CD4-positive, alpha-beta T cell treated with Interleukin-15 for 4 hours (primary cell): Measurements from ENCODE around the gene ATXN7L1.
"Not testable (repeated sequence)": the region's sequence is repeated elsewhere in the genome, so short reads cannot be mapped to it uniquely, and the experiment has no call there.

Source experiments
- DNase-seq: peaks from one replicate; pipeline ENCODE4 v3.0.0-alpha.2; 2020; ENCODE audit warnings: low spot score

ATXN7L1 gene

DNA sequence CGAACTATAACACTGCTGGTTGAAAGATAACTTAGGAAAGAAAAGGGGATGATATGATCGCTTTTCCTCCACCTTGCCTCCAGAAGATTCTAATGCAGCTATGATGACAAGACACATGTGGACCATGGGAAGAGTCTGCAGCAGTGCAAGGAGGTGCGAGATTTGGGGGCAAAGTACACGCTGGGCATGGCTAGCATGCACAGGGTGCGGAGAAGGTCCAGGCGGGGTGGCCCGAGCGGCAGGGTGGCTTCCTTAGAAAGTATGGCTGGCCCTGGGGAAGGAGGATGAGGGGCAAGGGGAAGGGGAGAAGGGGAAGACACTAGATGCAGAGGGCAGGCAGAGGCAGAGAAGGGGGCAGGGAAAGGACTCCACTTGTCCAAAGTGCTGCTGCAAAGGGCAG, 15.6 kb downstream of the ATXN7L1 start:
- no peak for DNase-seq

DNA sequence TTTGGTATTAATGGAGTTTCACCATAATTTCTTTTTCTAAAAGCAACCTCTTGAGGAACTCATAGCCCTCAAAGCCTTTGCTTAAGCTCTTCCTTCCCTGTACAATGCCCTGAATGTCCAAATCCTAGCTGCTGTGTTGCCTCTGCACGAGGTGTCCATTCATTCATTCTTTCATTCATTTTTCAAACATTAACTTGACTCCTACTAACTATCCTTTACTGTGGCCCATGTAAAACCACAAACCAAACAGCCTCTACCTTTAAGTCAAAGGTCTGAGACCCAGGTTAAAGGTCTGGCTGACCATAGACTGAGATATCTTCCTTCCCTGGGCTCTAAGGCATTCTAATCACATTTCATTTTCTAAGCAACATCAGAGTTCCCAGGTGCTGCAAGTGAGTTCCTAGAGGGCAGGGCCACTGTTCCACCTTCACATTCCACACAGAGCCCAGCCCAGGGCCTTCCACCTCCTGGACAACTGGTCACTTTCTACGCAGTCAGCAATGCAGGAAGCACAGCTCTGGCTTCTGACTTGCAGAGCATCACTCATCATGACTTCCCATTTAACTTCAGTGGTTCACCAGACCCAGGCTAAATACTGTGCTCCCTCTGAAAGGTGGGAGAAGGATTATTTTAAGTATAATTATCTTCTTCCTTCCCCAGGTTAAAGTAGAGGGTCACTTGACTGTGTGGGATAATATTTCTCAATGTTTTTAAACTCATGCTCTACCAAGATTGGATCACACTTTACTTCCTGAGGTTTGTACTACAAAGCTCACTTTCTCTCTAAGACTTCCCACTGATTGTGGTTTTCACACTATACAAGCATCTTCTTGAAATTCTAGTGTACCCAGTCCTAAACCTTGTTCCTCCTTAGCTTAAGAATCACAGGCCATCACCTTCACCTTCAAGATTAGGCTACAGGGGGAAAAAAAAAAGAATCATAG, 19.1 kb downstream of the ATXN7L1 start:
- DNase-seq = peak; percentile 13

DNA sequence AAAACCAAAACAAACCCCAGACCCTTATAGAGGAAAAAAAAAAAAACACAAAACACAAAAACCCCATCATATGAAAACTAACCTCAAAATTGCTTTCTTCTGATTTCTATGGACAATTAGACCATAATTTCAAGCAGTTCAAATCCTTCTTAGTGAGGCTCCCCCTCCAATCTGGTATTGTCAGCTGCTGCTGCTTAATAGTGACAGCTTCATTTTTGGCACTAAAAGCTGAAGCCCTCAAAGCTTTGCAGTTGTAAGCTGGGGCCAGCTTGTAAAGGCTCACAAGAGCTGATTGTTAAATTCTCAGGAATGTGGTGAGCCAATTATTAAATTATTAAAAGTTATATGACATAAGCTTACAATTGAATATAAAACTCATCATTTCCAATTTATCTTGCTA, 21.9 kb downstream of the ATXN7L1 start:
- no peak for DNase-seq

DNA sequence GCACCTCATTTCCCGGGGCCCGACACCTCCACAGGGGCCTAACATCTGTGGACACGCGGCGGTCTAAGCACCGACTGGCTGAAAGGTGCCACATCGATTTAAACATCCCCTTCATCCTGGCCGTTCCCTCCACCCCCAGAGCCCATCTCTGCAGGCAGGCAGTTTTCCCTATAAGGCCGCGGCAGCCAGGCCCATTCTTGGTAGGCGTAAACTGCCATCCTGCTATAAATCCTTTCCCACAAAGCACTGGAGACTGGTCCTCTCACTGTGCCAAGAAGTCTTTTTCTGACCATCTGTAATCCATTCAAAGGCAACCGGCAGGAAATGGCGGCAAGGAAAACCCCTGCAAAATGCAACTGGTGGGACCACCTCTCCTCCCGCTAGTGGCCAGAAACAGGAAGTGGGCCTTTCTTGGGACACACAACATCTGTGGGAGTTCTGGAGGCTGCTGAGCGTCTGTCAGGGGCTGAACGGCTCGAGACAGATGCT, 22.4 kb downstream of the ATXN7L1 start:
- DNase-seq = no peak

DNA sequence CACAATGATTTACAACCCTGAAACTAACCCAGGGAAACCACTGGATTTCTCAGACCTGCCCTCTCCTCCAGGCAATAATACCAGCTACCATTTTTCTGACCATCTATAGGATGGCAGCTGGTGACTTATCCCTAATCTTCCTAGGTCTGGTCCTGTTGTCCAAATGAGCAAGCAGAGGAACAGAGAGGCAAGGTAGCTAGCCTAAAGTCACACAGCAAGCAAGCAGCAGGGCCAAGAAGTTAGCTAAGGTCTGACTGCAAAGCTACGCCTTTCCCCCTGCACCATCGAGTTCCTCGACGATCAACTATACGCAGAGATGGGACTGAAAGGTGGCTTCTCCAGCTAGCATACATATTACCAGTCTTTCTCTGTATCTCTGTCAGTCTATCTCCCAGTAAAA, 25.3 kb downstream of the ATXN7L1 start:
- DNase-seq = no peak

DNA sequence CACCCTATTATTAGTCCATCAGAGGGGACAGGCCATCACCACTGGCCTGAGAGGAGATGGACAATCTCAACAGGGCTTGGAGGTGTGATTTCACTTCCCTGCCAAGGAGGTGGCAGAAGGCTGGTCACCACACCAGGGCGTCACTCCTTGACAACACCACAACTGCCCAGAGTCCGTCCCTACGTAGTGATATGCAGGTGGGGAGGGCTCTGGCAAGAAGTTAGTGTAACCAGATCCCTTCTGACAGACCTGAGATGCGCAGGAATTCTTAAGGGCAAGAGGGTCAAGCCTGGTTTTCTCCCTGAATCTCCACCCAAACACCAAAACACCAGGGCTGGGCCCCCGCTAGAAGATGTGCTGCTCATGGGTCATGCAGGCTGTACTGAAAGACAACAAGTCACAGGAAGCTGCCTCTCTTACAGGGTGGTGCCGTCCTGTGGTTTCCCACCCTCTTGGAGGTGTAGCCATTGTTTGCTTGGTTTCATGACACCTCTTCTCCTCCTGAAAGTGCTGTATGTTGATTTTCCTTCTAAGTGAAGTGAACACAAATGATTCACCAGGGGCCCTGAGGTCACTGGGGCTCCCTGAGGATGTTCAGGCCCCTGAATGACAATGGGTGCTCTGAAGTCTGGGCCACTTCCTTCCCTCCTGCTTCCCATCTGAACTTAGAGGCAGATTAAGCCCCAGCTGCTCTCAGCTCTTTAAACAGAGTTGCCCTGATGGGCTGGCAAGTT, 27.1 kb downstream of the ATXN7L1 start:
- peak; percentile 76 for DNase-seq

DNA sequence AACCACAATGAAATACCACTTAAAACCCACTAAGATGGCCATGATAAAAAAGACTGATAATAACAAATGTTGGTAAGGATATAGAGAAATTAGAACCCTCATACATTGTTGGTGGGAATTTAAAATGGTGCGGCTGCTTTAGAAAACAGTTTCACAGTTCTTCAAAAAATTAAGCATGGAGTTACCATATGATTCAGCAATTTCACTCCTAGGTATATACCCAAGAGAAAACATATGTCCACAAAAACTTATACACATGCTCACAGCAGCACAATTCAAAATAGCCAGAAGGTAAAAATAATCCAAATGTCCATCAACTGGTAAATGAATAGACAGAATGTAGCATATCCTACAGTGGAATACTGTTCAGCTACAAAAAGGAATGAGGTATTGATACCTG, 30.0 kb downstream of the ATXN7L1 start:
- DNase-seq = no peak

DNA sequence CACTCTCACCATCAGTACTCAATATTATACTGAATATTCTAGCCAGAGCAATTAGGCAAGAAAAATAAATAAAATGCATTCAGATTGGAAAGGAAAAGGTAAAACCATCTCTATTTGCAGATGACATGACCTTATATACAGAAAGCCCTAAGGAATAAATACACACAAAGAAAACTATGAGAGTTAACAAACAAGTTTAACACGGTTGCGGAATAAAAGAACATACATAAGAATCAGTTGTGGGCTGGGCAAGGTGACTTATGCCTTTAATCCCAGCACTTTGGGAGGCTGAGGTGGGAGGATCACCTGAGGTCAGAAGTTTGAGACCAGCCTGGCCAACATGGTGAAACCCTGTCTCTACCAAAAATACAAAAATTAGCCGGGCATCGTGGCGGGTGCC, 31.7 kb downstream of the ATXN7L1 start:
- DNase-seq = not testable (repeated sequence)

DNA sequence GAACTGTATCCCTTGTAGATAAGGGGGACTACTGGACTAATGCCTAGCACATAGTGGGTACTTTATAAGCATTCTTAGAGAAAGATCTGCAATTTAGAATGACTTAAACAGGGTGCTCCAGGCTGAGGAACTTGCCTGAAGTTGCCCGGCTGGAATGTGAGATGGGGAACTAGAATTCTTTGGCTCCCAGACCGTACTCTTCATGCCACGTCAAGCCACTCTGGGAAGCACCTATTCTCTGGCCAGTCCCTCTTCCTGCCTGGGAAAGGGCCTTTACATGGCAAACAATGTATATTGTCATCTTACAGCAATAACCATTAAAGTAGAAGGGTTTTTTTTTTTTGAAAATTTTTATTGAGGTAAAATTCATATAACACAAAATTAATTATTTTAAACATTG, 34.5 kb downstream of the ATXN7L1 start:
- DNase-seq = no peak

DNA sequence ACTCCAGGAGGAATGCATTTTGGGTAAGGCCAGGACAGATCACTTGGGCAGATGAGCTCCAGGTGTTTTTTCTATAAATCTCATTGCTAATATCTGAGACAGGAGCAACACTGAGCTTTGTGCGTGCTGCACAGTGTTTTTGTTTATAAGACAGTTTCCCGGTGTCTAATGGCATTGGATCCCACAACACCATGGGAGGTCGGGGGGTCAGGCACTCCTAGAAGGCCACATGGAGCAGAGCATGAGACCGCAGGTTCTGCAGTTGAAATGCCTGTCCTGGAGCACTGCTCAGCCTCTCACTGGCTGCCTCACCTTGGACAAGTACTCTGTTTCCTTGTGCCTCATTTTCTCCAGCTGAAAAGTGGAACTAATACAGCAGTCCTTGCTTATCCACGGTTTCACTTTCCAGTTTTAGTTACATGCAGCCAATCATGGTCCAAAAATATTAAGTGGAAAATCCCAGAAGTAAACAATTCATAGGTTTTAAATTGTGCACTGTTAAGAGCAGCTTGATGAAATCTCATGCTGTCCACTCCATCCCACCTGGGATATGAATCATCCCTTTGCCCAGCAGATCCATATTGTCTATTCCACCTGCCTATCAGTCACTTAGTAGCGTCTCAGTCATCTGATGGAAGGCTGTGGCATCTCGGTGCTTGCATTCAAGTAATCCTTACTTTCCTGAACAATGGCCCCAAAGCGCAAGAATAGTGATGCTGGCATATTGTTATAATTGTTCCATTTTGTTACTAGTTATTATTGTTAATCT, 35.2 kb downstream of the ATXN7L1 start:
- DNase-seq = no peak

DNA sequence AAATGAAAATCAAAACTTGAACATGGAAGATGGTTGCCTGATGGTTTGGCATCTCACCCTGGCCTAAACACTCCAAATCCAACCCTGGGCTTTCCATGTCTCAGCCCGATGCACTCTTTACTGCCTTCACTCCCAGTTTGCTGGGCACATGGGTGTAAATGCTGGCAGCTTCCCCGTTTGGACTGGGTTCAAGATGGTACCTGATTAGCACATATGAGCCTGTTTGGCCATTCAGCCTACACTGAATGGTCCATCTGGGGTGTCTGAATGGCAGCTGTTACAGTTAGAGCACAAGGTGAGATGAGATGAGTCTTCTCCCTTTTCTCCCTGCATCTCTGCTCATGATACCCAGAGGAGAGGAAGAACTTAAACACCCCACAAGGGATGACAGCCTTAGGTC, 37.1 kb downstream of the ATXN7L1 start:
- DNase-seq = no peak

DNA sequence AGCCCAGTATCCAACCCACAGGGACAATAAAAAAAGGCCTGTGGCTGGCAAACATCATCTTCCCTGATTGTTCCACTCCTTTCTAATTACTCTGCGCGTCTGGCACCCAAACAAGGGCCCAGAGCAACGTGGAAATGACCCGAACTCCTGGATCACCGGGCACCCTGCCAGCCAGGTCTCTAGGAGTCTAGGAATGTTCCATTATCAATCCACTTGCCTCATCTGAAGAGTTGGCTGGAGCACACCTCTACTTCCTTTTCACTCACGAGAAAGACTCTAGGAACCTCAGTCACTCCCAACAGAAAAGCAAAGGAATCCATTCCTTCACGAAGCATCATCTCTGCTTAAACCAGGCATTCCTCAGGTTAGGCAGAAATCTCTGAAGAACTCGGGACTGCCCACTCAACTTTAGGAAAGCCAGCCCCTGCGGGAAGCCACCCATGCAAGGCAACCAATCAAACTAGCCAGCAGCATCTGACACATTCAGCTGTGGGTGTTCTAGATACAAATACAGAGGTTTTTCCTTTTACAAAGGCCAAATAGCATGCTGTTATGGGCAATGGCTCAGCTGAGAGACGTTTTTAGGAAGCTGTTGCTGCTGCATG, 37.7 kb downstream of the ATXN7L1 start:
- DNase-seq = no peak

DNA sequence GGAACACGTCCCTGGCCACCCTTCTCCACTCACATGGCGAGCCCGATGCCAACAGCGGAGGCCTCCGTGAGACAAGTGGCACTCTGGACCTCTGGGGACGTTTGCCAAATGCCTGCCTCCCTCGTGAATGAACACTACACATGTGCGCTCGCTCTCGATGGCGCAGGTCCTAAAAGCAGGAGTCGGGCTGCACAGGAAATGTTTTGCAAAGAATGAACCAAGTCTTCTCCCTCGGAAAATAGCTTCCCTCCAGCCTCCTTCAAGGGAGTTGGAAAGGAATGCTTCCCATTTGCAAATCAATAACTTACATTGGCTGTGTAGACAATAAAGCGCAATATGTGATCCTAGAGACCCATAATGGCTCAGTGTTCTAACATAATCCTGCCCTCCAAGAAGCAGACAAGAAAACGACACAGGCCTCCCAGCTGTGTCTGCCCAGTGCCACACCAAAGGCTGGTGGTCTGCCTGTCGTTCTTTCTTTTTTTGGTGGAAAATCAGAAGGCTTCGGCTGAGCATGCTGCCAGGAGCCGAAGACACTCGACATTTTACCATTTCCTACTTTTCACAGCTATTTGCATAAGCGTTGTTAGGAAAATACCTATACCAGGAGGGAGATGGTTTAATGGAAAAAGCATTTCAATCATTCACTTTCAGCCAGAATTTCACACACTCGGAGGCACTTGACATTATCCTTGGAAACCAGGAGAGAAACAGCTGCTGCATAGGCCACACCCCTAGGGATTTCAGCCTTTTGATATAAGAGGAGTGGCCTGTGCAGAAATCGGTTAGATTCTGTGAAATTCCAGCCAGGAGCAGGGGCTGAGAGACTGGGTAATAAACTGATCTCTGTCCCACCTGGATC, 38.4 kb downstream of the ATXN7L1 start:
- DNase-seq = no peak

DNA sequence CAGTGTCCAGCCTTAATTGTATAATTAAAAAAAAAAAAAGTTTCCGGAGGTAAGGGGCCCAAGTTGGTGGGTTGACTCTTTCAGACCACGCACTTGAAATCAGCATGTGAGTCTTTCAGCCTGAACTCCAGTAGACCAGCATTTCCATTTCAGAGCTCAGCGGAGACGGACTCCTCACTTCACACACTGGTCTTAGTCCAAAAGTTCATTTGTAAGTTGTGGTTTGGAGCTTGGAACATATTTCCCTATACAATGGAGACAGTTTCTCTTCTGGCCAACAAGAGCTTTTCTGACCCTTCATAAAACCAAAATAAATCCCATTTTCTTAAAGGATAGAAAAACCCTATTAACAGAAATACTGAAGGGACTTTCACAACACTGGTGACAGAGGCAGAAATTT, 41.0 kb downstream of the ATXN7L1 start:
- no peak for DNase-seq

DNA sequence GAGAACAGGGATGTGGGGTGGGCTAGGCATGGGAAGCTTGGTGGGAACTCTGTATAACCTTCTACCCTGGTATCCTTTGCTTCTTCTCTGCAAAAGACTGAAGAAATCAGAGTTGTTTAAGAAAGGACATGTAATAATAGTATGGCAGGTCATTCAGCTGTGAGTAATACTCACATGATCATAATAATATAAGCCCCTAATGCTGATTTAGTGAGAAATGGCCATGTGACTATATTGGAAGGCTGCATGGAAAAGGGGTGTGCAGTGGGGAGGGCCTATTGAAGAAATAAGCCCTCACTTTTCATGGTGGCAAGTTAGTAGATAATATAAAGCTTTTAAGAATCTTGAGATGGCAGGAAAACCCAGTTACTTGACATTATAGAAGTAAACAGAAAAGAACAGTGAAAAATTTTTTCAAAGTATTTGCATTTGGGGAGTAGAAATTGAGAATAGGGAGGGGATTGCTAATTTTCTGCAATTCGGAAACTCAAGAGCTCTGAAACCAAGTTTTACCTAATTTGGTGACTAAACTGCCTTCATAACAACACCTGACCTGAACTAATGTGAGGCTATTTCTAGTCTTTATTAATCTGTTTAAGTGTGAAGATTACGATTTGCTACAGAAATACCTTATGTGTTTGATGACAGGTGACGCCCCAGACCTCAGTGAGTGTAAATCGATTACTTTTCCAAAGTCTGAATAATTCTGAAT, 44.4 kb downstream of the ATXN7L1 start:
- no peak for DNase-seq

DNA sequence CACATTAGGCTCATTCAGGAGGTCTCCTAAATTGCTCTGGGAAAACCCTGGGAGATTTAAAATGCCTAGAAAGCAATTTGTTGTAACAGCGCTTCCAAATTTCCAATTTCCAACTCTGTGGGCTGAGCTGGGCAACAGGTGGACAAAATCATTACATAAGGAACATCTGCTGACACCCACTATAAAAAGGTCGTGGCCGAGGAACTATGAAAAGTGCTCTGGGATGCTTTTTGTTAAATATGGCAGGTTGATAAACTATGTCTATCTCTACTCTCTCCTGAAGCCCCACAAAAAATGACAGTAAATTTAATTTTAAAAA, 45.1 kb downstream of the ATXN7L1 start:
- DNase-seq = no peak

DNA sequence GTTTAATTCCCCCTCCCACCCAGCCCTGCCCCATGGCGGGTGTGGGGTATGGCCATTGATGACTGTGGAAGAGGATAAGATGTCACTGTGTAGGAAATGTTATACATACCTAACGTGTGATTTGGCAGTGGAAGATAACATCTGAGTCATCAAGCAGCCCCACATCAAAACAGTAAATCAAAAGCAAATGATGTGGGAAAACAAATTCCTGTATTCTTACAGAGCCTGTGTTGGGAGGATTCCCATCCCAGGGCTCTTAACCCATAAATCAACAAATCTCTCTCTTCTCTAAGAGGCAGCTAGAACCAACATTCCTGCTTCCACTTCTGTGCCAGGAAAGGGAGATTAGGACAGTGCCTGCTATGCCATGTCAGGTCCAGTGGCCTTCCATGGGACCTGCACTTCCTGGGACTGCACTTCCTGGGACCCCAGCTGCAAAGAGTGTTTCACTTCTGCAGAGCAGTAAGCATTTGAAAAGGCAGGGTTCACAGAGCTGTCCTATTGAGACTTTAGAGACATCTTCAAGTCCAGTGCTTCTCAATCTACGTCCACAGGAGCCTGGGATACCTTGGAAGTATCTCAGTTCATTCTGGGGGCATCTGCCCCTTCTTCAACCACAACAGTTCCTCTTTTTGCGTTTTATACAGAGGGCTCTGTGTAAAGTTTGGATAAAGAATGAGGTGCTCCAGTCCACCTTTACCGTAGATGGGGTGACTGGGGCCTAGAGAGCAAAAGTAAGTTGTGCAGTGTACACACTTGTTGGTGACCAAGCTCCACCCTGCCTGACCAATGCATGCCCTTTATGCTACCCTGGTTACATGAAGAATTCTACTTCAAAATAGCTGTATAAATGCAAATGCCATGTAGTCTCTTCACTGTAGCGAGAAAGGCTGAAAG, 45.7 kb downstream of the ATXN7L1 start:
- no peak for DNase-seq

DNA sequence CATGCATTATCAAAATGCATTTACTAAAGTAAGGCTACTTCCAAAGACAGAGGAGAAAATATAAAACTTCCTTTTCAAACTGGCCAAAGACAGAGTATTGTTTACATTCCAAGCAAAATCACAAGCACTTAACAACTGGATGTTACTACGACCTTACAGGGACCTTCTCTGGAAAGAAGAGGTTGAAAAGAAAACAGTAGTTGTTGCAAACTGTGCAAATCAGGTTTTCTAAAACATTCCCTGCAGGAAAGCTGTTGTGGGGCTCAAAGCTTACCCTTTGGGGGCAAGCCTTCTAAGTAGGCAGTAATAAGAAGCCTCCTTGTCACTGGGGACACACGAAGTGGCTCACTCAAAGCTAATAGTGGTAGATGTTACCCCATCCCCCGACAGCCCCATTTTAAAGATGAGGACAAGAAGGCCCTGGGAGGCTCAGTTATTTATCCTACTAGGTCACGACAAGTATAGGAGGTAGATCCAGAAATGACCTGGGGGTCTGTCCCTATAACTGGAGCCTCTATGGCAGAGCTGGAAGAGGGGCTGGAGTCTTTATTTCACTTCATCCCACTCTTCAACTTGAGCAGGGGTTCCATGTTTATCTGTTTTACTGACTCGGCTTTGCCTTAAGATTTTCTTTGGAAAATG, 46.6 kb downstream of the ATXN7L1 start:
- no peak for DNase-seq

DNA sequence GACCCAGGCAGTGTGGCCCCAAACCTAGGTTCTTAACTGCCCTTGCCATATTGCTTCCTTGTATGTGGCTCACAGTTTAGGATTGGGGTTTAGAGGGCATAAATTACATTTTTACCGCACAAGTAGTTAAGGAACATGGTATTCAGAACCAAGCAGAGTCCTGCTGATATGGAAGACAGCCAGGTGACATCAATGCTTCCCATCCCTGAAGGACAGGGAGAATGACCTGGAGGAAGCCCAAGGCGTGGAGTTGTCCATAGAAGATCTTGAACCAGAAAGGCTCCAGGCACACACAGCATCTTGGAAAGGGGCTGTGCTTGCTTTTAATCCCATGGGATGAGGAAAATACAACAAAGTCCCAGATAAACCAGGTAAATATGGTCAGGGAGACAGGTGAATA, 48.3 kb downstream of the ATXN7L1 start:
- DNase-seq = no peak
